ENCODE results near the gene PTPRR.

PTPRR gene

DNA sequence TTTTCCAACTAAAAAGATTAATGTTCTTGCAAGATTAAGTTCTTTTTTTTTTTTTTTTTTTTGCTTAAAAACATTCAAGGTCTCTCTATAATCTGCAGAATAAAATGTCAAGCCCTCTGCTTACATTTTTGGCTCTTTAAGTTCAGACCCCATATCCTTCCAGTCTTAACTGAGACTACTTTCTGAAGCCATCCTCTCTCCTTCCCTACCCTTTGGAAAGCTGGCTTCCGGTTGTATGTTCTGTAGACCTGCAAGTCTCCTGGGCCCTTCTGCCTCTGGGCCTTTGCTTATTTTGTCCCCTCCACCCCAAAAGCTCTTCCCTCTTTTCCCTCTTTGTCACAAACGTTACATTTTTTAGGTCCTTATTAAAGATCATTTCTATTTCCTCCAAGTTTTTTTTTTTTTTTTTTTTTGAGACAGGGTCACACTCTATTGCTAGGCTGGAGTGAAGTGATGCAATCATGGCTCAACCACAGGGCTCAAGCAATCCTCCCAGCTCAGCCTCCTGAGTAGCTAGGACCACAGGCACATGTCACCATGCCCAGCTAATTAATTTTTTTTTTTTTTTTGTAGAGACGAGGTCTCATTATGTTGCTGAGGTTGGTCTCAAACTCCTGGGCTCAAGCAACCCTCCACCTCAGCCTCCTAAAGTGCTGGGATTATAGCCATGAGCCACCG, 329.9 kb downstream of the PTPRR start:
- Mint-ChIP-seq H3K4me1 (no peaks in the 10 kb centered on the region), H3K27me3 (ENCODE audit: low read depth) (no peaks in the 10 kb centered on the region), H3K9me3 (peaks cover 6% of the 10 kb centered on the region), H3K36me3 (ENCODE audit: low read depth) (peaks cover 5% of the 10 kb centered on the region), H3K4me3 (no peak overlapping the region), H3K27ac (no peak overlapping the region)
- TF ChIP-seq, protein P1, sequence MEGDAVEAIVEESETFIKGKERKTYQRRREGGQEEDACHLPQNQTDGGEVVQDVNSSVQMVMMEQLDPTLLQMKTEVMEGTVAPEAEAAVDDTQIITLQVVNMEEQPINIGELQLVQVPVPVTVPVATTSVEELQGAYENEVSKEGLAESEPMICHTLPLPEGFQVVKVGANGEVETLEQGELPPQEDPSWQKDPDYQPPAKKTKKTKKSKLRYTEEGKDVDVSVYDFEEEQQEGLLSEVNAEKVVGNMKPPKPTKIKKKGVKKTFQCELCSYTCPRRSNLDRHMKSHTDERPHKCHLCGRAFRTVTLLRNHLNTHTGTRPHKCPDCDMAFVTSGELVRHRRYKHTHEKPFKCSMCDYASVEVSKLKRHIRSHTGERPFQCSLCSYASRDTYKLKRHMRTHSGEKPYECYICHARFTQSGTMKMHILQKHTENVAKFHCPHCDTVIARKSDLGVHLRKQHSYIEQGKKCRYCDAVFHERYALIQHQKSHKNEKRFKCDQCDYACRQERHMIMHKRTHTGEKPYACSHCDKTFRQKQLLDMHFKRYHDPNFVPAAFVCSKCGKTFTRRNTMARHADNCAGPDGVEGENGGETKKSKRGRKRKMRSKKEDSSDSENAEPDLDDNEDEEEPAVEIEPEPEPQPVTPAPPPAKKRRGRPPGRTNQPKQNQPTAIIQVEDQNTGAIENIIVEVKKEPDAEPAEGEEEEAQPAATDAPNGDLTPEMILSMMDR (IDR thresholded peaks at IDR 0.05; ENCODE audit: unreplicated experiment in 3 of 3) = no peak

DNA sequence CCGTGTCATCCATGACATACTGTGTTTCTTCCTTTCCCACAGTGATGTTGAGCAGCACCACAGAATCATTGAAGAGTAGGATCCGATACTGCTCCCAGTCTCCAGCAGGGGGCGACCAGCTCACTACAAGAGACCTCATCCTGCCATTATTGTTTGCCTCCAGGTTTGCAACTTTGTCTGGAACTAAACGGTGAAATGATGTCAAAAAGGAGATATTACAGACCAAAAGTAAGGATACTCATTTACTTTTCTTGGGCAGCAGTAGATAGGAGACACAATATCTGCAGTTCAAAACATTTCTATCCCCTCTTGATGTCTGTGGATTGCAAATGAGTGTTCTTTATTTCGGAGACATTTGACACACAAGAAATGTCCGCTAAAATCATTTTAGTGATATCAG, 330.5 kb downstream of the PTPRR start:
- H3K4me3 Mint-ChIP-seq = no peak overlapping the region
- H3K27ac Mint-ChIP-seq = no peak overlapping the region
- TF ChIP-seq, protein P1 (IDR thresholded peaks at IDR 0.05; ENCODE audit: unreplicated experiment in 3 of 3) = peak; percentile 75 to 87 (median 79)
- H3K27me3 Mint-ChIP-seq (ENCODE audit: low read depth) = no peaks in the 10 kb centered on the region
- H3K4me1 Mint-ChIP-seq = no peaks in the 10 kb centered on the region
- peaks cover 8% of the 10 kb centered on the region for H3K36me3 Mint-ChIP-seq (ENCODE audit: low read depth)
- H3K9me3 Mint-ChIP-seq = peaks cover 9% of the 10 kb centered on the region

Data from nephron (organoid).